Measurements from ENCODE around the gene CHD2. TPM values are rescaled to one million over a fixed set of nuclear protein-coding genes. Genes with fewer than 3 reads are reported as not detected.

Gene CHD2
- total RNA-seq, 1 experiment from 2014 or later: 81.8 TPM

GRCh38 chr15:92883163-92883875, 16.8 kb upstream of the CHD2 start:
- intact Hi-C loops (cut with micrococcal nuclease; ENCODE audit: unreplicated experiment) (loop anchor here (2.0 kb wide), 1 partner anchor 73 kb away; no protein-coding TSS in a partner anchor), in situ Hi-C loops (cut with HindIII; ENCODE audit: low pct_unique_long_range_greater_than_20kb, low sequenced_read_pairs) (no loop called here)
- H3K27me3 ChIP-seq (ENCODE audit: control insufficient read depth, insufficient read depth, low read length): no peaks in the 10 kb centered on the region
- H3K36me3 ChIP-seq (ENCODE audit: control insufficient read depth, insufficient read depth, low read length): peaks cover 52% of the 10 kb centered on the region
- peak overlapping the region; percentile 98 for H3K27ac ChIP-seq (ENCODE audit: low read length)
- POLR2A ChIA-PET: interaction anchor here (0.6 to 4.6 kb wide), 21 partner anchors 13 to 738 kb away, joined by 3 to 84 read pairs (median 10); partner anchors contain the start of gene CHD2
- TF ChIP-seq CTCF (IDR thresholded peaks at IDR 0.05): no peak
- TF ChIP-seq REST (IDR thresholded peaks at IDR 0.05; ENCODE audit: insufficient read depth in 1 of 2, low read depth in 2 of 2, low read length in 1 of 2): no peak
- no peak; the same call in 1 of the 2 replicates for TF ChIP-seq SIN3A (IDR thresholded peaks at IDR 0.05; ENCODE audit: borderline replicate concordance, insufficient read depth, low read depth, low read length)
- no peak for TF ChIP-seq TCF7L2 (IDR thresholded peaks at IDR 0.05; ENCODE audit: low read depth, low read length)
- peak; percentile 76 for TF ChIP-seq POLR2AphosphoS5 (IDR thresholded peaks at IDR 0.05; ENCODE audit: low read depth, low read length)
- H3K9me3 ChIP-seq (ENCODE audit: control insufficient read depth, insufficient read depth, low read depth, low read length): no peaks in the 10 kb centered on the region
- ATAC-seq (peak; percentile 10), DNase-seq (ENCODE audit: low read depth, low spot score) (peak; percentile 46)
- TSS peak; percentile 55 for BruUV-seq (replicated peaks)
- peak overlapping the region; percentile 85 for H3K4me3 ChIP-seq (ENCODE audit: low read depth in 2 of 2, low read length in 2 of 2)
- CTCF ChIA-PET: interaction anchor here (1.3 kb wide), 1 partner anchor 16 kb away, joined by 8 read pairs; the partner anchor contains the start of gene CHD2
- peaks cover 47% of the 10 kb centered on the region for H3K4me1 ChIP-seq (ENCODE audit: control insufficient read depth, insufficient read depth, low read length)

- ATAC-seq (no peak), DNase-seq (ENCODE audit: low read depth, low spot score) (no peak)
- Histone ChIP-seq H3K27ac (ENCODE audit: low read length) (peak overlapping the region; percentile 98), H3K36me3 (ENCODE audit: control insufficient read depth, insufficient read depth, low read length) (peaks cover 59% of the 10 kb centered on the region), H3K4me3 (ENCODE audit: low read depth in 2 of 2, low read length in 2 of 2) (peak overlapping the region; percentile 85), H3K27me3 (ENCODE audit: control insufficient read depth, insufficient read depth, low read length) (no peaks in the 10 kb centered on the region), H3K4me1 (ENCODE audit: control insufficient read depth, insufficient read depth, low read length) (peaks cover 42% of the 10 kb centered on the region), H3K9me3 (ENCODE audit: control insufficient read depth, insufficient read depth, low read depth, low read length) (no peaks in the 10 kb centered on the region)
- in situ Hi-C loops (cut with HindIII; ENCODE audit: low pct_unique_long_range_greater_than_20kb, low sequenced_read_pairs): no loop called here
- ChIA-PET POLR2A (interaction anchor here (0.5 to 4.6 kb wide), 7 partner anchors 24 to 135 kb away, joined by 3 to 84 read pairs (median 20); no protein-coding TSS in a partner anchor), CTCF (no interaction called here)
- BruUV-seq (replicated peaks): TSS peak; percentile 63
- TF ChIP-seq POLR2AphosphoS5 (IDR thresholded peaks at IDR 0.05; ENCODE audit: low read depth, low read length) (no peak), SIN3A (IDR thresholded peaks at IDR 0.05; ENCODE audit: borderline replicate concordance, insufficient read depth, low read depth, low read length) (no peak), TCF7L2 (IDR thresholded peaks at IDR 0.05; ENCODE audit: low read depth, low read length) (no peak)
- intact Hi-C loops (cut with micrococcal nuclease; ENCODE audit: unreplicated experiment): loop anchor here (2.0 kb wide), 1 partner anchor 73 kb away; no protein-coding TSS in a partner anchor
Observed at GRCh38 chr15:92883876-92884435, 16.2 kb upstream of the CHD2 start.
